Activated CD8-positive, alpha-beta T cell treated with anti-CD3 and anti-CD28 coated beads for 36 hours (primary cell): Measurements from ENCODE around the gene SH3GL3. TPM values are rescaled to one million over a fixed set of nuclear protein-coding genes. Genes with fewer than 3 reads are reported as not detected.

Experiments used
- ATAC-seq: fragments of 200-7000 bp; cut with Tn5 transposase; one replicate; pipeline ENCODE4 v1.10.0; 2021; ENCODE audit warnings: mild to moderate bottlenecking, moderate library complexity
- CTCF ChIA-PET: fragments of 350-600 bp; sonication (Branson Sonifier 250); formaldehyde crosslinking; loops from one replicate; lab custom pipeline; 2021; ENCODE audit warnings: antibody characterized with exemption; lab: Charles Lee
- POLR2A ChIA-PET: fragments of 350-600 bp; sonication (Branson Sonifier 250); formaldehyde crosslinking; loops from one replicate; lab custom pipeline; 2021; ENCODE audit warnings: antibody characterized with exemption; lab: Charles Lee
- DNase-seq: peaks from one replicate; pipeline ENCODE4 v3.0.0-alpha.2; 2020
- H3K27ac Mint-ChIP-seq: one replicate; pipeline ENCODE4 v1.8.0; 2021; ENCODE audit warnings: mild to moderate bottlenecking, mixed read lengths
- H3K27me3 Mint-ChIP-seq: one replicate; pipeline ENCODE4 v1.8.0; 2021; ENCODE audit warnings: mixed read lengths
- H3K36me3 Mint-ChIP-seq: one replicate; pipeline ENCODE4 v1.8.0; 2021; ENCODE audit warnings: low read depth, mixed read lengths
- H3K4me1 Mint-ChIP-seq: one replicate; pipeline ENCODE4 v1.8.0; 2021; ENCODE audit warnings: low read depth, mixed read lengths
- H3K4me3 Mint-ChIP-seq: one replicate; pipeline ENCODE4 v1.8.0; 2021; ENCODE audit warnings: mild to moderate bottlenecking, moderate library complexity, mixed read lengths
- H3K9me3 Mint-ChIP-seq: one replicate; pipeline ENCODE4 v1.8.0; 2021; ENCODE audit warnings: mixed read lengths
- CTCF ChIP-seq: fragments of 200-600 bp; IDR thresholded peaks from one replicate; pipeline ENCODE4 v1.8.0; 2022; ENCODE audit warnings: antibody characterized with exemption, mild to moderate bottlenecking
- intact Hi-C: fragments of 100-400 bp; cut with micrococcal nuclease; formaldehyde crosslinking; loops from one replicate; pipeline ENCODE4 v1.10.0; 2022
- total RNA-seq, 2 experiments: library from RNA; stranded (reverse); gene quantifications; one replicate each; pipeline ENCODE4 v1.2.3, GENCODE V29; 2021

SH3GL3 gene
- total RNA-seq, 2 experiments from 2014 or later = not detected

- H3K9me3 Mint-ChIP-seq = no peaks in the 10 kb centered on the region
- ChIA-PET CTCF (interaction anchor here (1.0 kb wide), 1 partner anchor 185 kb away, joined by 3 read pairs; no protein-coding TSS in a partner anchor), POLR2A (interaction anchor here (0.6 kb wide), 1 partner anchor 36 kb away, joined by 3 read pairs; no protein-coding TSS in a partner anchor)
- DNase-seq = no peak
- H3K4me1 Mint-ChIP-seq = no peaks in the 10 kb centered on the region
- peaks cover 24% of the 10 kb centered on the region for H3K27me3 Mint-ChIP-seq
- intact Hi-C loops = no loop called here
- TF ChIP-seq CTCF = no peak
- ATAC-seq = no peak
- no peaks in the 10 kb centered on the region for H3K36me3 Mint-ChIP-seq
- H3K4me3 Mint-ChIP-seq = no peak overlapping the region
- no peak overlapping the region for H3K27ac Mint-ChIP-seq
Measured at GRCh38 chr15:83651541-83651940, 204.4 kb downstream of the SH3GL3 start.

GRCh38 chr15:83652626-83653204, 205.6 kb downstream of the SH3GL3 start:
- TF ChIP-seq CTCF = no peak
- CTCF ChIA-PET = no interaction called here
- no peak overlapping the region for H3K27ac Mint-ChIP-seq
- H3K4me3 Mint-ChIP-seq = no peak overlapping the region
- H3K27me3 Mint-ChIP-seq = peaks cover 26% of the 10 kb centered on the region
- H3K9me3 Mint-ChIP-seq = no peaks in the 10 kb centered on the region
- POLR2A ChIA-PET = no interaction called here
- ATAC-seq (no peak), DNase-seq (no peak)
- intact Hi-C loops = no loop called here
- H3K4me1 Mint-ChIP-seq = no peaks in the 10 kb centered on the region
- H3K36me3 Mint-ChIP-seq = no peaks in the 10 kb centered on the region

GRCh38 chr15:83653288-83653638, 206.1 kb downstream of the SH3GL3 start:
- H3K36me3 Mint-ChIP-seq = no peaks in the 10 kb centered on the region
- H3K27me3 Mint-ChIP-seq = peaks cover 26% of the 10 kb centered on the region
- ATAC-seq = no peak
- CTCF ChIA-PET = no interaction called here
- POLR2A ChIA-PET = no interaction called here
- no peaks in the 10 kb centered on the region for H3K9me3 Mint-ChIP-seq
- no peak for DNase-seq
- H3K4me1 Mint-ChIP-seq = no peaks in the 10 kb centered on the region
- no peak overlapping the region for H3K4me3 Mint-ChIP-seq
- no peak overlapping the region for H3K27ac Mint-ChIP-seq
- intact Hi-C loops = no loop called here
- TF ChIP-seq CTCF = no peak

GRCh38 chr15:83653639-83654378, 206.7 kb downstream of the SH3GL3 start, which contains the start of gene ADAMTSL3:
TSS of gene ADAMTSL3 (plus strand) at chr15:83654123. CDS start at chr15:83655762, 1,639 bp downstream.
- Mint-ChIP-seq H3K27me3 (peaks cover 26% of the 10 kb centered on the region), H3K4me1 (no peaks in the 10 kb centered on the region), H3K27ac (no peak within 1 kb of the TSS), H3K36me3 (no peaks in the 10 kb centered on the region), H3K9me3 (no peaks in the 10 kb centered on the region), H3K4me3 (no peak within 1 kb of the TSS)
- POLR2A ChIA-PET = no interaction called here
- DNase-seq = no peak
- CTCF ChIA-PET = no interaction called here
- no peak for TF ChIP-seq CTCF
- no peak for ATAC-seq
- intact Hi-C loops = no loop called here
